ENCODE results near the gene PRKACA. TPM values are rescaled to one million over a fixed set of nuclear protein-coding genes. Genes with fewer than 3 reads are reported as not detected.

Gene PRKACA
- total and polyA plus RNA-seq, 3 experiments from 2014 or later = 1.5 to 81.0 (median 77.3) TPM

DNA sequence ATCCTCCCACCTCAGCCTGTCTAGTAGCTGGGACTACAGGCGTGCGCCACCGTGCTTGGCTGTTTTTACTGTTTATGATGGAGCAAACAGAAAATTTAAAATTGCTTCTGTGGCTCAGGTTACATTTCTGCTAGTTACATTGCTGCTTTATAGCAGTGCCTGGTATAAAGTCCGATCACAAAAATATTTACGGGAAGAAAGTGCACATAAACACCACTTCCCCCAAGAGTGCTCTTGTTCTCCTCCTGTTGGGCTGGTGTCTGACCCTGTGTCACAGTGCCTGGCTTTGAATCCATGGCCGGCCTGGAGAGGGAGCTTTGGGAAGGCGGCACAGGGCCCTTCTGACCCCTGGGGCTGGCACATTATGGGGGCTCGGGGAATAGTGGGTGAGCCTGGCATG is 11.9 kb downstream of the PRKACA start:
- no peak for DNase-seq
- Histone ChIP-seq H3K36me3 (ENCODE audit: insufficient read depth, low read length) (peaks cover 9% of the 10 kb centered on the region), H3K4me1 (ENCODE audit: insufficient read depth, low read length) (no peaks in the 10 kb centered on the region), H3K27ac (ENCODE audit: low read depth, low read length) (no peak overlapping the region), H3K27me3 (ENCODE audit: insufficient read depth, low read length, poor library complexity, severe bottlenecking) (no peaks in the 10 kb centered on the region), H3K9me3 (ENCODE audit: low read length) (no peaks in the 10 kb centered on the region), H3K4me3 (ENCODE audit: low read length) (no peak overlapping the region)
- POLR2A ChIA-PET = interaction anchor here (0.5 to 0.7 kb wide), 3 partner anchors 10 to 219 kb away, joined by 3 to 5 read pairs (median 3); partner anchors contain the start of gene ASF1B
- Mint-ChIP-seq H3K4me3 (no peak overlapping the region), H3K36me3 (peaks cover 3 to 51% (median 6%) of the 10 kb centered on the region in 3 donors), H3K9me3 (no peaks in the 10 kb centered on the region), H3K4me1 (peaks cover 0 to 3% (median 0%) of the 10 kb centered on the region in 3 donors), H3K27ac (peak overlapping the region in 1 of 8 donors; percentile 33), H3K27me3 (no peaks in the 10 kb centered on the region)
- CTCF ChIA-PET = interaction anchor here (1.2 kb wide), 1 partner anchor 12 kb away, joined by 3 read pairs; the partner anchor contains the start of gene PRKACA

DNA sequence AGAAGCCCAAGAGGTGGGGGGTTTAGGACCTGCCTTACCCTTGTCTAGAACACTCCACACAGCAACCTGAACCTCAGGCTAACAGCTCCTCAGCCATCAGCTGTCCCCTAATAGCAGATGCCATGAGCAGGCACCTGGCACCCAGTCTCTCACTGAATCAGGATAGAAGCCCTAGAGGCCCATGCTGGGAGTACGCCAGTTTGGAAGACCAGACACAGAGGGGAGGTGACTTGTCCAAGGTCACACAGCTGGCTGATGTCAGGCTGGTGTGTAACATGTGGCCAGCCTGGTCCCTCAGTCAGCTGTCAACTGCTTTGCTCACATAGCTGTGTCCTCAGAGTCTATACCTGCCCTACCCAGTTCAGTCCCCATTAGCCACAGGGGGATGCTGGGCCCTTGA is 14.3 kb downstream of the PRKACA start:
- no peak overlapping the region for H3K27ac Mint-ChIP-seq
- POLR2A ChIA-PET = no interaction called here

GRCh38 chr19:14102756-14103155 is 14.8 kb downstream of the PRKACA start:
- Histone ChIP-seq H3K9me3 (ENCODE audit: low read length) (no peaks in the 10 kb centered on the region), H3K4me3 (ENCODE audit: low read length) (no peak overlapping the region), H3K36me3 (ENCODE audit: insufficient read depth, low read length) (peaks cover 11% of the 10 kb centered on the region), H3K27me3 (ENCODE audit: insufficient read depth, low read length, poor library complexity, severe bottlenecking) (no peaks in the 10 kb centered on the region), H3K4me1 (ENCODE audit: insufficient read depth, low read length) (no peaks in the 10 kb centered on the region), H3K27ac (ENCODE audit: low read depth, low read length) (no peak overlapping the region)
- CTCF ChIA-PET = interaction anchor here (1.5 kb wide), 1 partner anchor 34 kb away, joined by 4 read pairs; the partner anchor contains the start of gene ASF1B
- H3K4me1 Mint-ChIP-seq = no peaks in the 10 kb centered on the region
- POLR2A ChIA-PET = no interaction called here
- H3K27ac Mint-ChIP-seq = no peak overlapping the region
- H3K4me3 Mint-ChIP-seq = no peak overlapping the region
- H3K9me3 Mint-ChIP-seq = no peaks in the 10 kb centered on the region
- no peak for DNase-seq
- H3K27me3 Mint-ChIP-seq = no peaks in the 10 kb centered on the region
- peaks cover 5 to 54% (median 6%) of the 10 kb centered on the region in 3 donors for H3K36me3 Mint-ChIP-seq

More for the DNA sequence above, 14.3 kb downstream of the PRKACA start:
- H3K9me3 ChIP-seq (ENCODE audit: low read length) = no peaks in the 10 kb centered on the region
- no peaks in the 10 kb centered on the region for H3K4me1 ChIP-seq (ENCODE audit: insufficient read depth, low read length)
- Mint-ChIP-seq H3K4me1 (no peaks in the 10 kb centered on the region), H3K4me3 (no peak overlapping the region), H3K36me3 (peaks cover 5 to 53% (median 6%) of the 10 kb centered on the region in 3 donors), H3K9me3 (no peaks in the 10 kb centered on the region), H3K27me3 (no peaks in the 10 kb centered on the region)
- no peak overlapping the region for H3K27ac ChIP-seq (ENCODE audit: low read depth, low read length)
- no peak for DNase-seq
- CTCF ChIA-PET = interaction anchor here (1.5 kb wide), 1 partner anchor 33 kb away, joined by 4 read pairs; the partner anchor contains the start of gene ASF1B
- peaks cover 11% of the 10 kb centered on the region for H3K36me3 ChIP-seq (ENCODE audit: insufficient read depth, low read length)
- H3K27me3 ChIP-seq (ENCODE audit: insufficient read depth, low read length, poor library complexity, severe bottlenecking) = no peaks in the 10 kb centered on the region
- H3K4me3 ChIP-seq (ENCODE audit: low read length) = no peak overlapping the region

- no peaks in the 10 kb centered on the region for H3K4me1 ChIP-seq (ENCODE audit: insufficient read depth, low read length)
- no peak for DNase-seq
- Mint-ChIP-seq H3K36me3 (peaks cover 5 to 58% (median 6%) of the 10 kb centered on the region in 3 donors), H3K4me3 (no peak overlapping the region), H3K27ac (peak overlapping the region in 1 of 8 donors; percentile 17), H3K4me1 (no peaks in the 10 kb centered on the region), H3K27me3 (no peaks in the 10 kb centered on the region), H3K9me3 (no peaks in the 10 kb centered on the region)
- H3K9me3 ChIP-seq (ENCODE audit: low read length) = no peaks in the 10 kb centered on the region
- no peak overlapping the region for H3K4me3 ChIP-seq (ENCODE audit: low read length)
- no peaks in the 10 kb centered on the region for H3K27me3 ChIP-seq (ENCODE audit: insufficient read depth, low read length, poor library complexity, severe bottlenecking)
- CTCF ChIA-PET = interaction anchor here (1.5 kb wide), 1 partner anchor 35 kb away, joined by 4 read pairs; the partner anchor contains the start of gene ASF1B
- peaks cover 11% of the 10 kb centered on the region for H3K36me3 ChIP-seq (ENCODE audit: insufficient read depth, low read length)
- POLR2A ChIA-PET = no interaction called here
- no peak overlapping the region for H3K27ac ChIP-seq (ENCODE audit: low read depth, low read length)
Measured at GRCh38 chr19:14102102-14102696, 15.4 kb downstream of the PRKACA start.

GRCh38 chr19:14101003-14101545 is 16.5 kb downstream of the PRKACA start:
- no peaks in the 10 kb centered on the region for H3K9me3 ChIP-seq (ENCODE audit: low read length)
- Mint-ChIP-seq H3K36me3 (peaks cover 5 to 57% (median 9%) of the 10 kb centered on the region in 3 donors), H3K4me3 (no peak overlapping the region), H3K4me1 (no peaks in the 10 kb centered on the region), H3K27me3 (no peaks in the 10 kb centered on the region), H3K9me3 (no peaks in the 10 kb centered on the region), H3K27ac (no peak overlapping the region)
- ChIA-PET CTCF (no interaction called here), POLR2A (no interaction called here)
- no peak overlapping the region for H3K27ac ChIP-seq (ENCODE audit: low read depth, low read length)
- no peaks in the 10 kb centered on the region for H3K4me1 ChIP-seq (ENCODE audit: insufficient read depth, low read length)
- no peaks in the 10 kb centered on the region for H3K27me3 ChIP-seq (ENCODE audit: insufficient read depth, low read length, poor library complexity, severe bottlenecking)
- H3K4me3 ChIP-seq (ENCODE audit: low read length) = no peak overlapping the region
- peaks cover 11% of the 10 kb centered on the region for H3K36me3 ChIP-seq (ENCODE audit: insufficient read depth, low read length)
- DNase-seq = no peak

DNA sequence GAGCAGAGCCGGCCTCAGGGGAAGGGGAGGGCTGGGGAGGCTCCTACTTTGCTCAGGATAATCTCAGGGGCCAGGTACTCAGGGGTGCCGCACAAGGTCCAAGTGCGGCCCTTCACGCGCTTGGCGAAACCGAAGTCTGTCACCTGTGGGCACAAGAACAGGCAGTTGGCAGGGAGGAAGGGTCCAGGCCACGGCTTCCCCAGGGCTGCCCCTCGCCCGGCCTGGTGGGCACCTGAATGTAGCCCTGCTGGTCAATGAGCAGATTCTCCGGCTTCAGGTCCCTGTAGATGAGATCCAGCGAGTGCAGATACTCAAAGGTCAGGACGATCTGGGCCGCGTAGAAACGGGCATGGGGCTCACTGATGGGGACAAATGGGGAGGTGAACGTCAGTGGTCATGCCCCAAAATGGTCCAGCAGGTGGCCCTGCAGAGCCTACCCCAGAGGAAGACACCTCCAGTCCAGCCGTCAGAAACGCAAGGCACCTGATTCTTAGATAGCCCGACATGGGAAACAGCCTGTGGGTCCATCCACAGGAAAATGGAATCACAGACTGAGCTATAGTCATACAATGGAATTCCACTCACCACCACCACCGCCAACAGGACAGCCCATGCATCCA is 19.9 kb downstream of the PRKACA start:
- peak overlapping the region in 1 of 7 donors; percentile 38 for H3K4me3 Mint-ChIP-seq
- peaks cover 0 to 7% (median 0%) of the 10 kb centered on the region in 5 donors for H3K9me3 Mint-ChIP-seq
- H3K27me3 Mint-ChIP-seq = no peaks in the 10 kb centered on the region
- Histone ChIP-seq H3K27ac (ENCODE audit: low read depth, low read length) (no peak overlapping the region), H3K4me3 (ENCODE audit: low read length) (no peak overlapping the region), H3K4me1 (ENCODE audit: insufficient read depth, low read length) (no peaks in the 10 kb centered on the region), H3K9me3 (ENCODE audit: low read length) (no peaks in the 10 kb centered on the region), H3K27me3 (ENCODE audit: insufficient read depth, low read length, poor library complexity, severe bottlenecking) (no peaks in the 10 kb centered on the region), H3K36me3 (ENCODE audit: insufficient read depth, low read length) (peaks cover 10% of the 10 kb centered on the region)
- H3K36me3 Mint-ChIP-seq = peaks cover 5 to 36% (median 6%) of the 10 kb centered on the region in 3 donors
- DNase-seq = no peak
- ChIA-PET CTCF (interaction anchor here (1.4 kb wide), 1 partner anchor 39 kb away, joined by 5 read pairs; no protein-coding TSS in a partner anchor), POLR2A (no interaction called here)
- H3K27ac Mint-ChIP-seq = no peak overlapping the region
- peaks cover 0 to 5% (median 1%) of the 10 kb centered on the region in 3 donors for H3K4me1 Mint-ChIP-seq

- H3K9me3 ChIP-seq (ENCODE audit: low read length) = no peaks in the 10 kb centered on the region
- no peak overlapping the region for H3K4me3 Mint-ChIP-seq
- H3K27me3 ChIP-seq (ENCODE audit: insufficient read depth, low read length, poor library complexity, severe bottlenecking) = no peaks in the 10 kb centered on the region
- H3K27ac ChIP-seq (ENCODE audit: low read depth, low read length) = no peak overlapping the region
- peaks cover 6 to 13% (median 9%) of the 10 kb centered on the region in 3 donors for H3K4me1 Mint-ChIP-seq
- ChIA-PET POLR2A (interaction anchor here (0.7 to 0.8 kb wide), 2 partner anchors 10 to 20 kb away, joined by 3 read pairs; no protein-coding TSS in a partner anchor), CTCF (interaction anchor here (0.6 to 1.5 kb wide), 4 partner anchors 11 to 437 kb away, joined by 3 to 4 read pairs (median 3); partner anchors contain the start of gene ASF1B)
- peaks cover 5 to 30% (median 6%) of the 10 kb centered on the region in 3 donors for H3K36me3 Mint-ChIP-seq
- no peak overlapping the region for H3K4me3 ChIP-seq (ENCODE audit: low read length)
- DNase-seq = no peak
- H3K27ac Mint-ChIP-seq = no peak overlapping the region
- peaks cover 0 to 7% (median 0%) of the 10 kb centered on the region in 5 donors for H3K9me3 Mint-ChIP-seq
- peaks cover 0 to 1% of the 10 kb centered on the region in 2 donors for H3K27me3 Mint-ChIP-seq
- peaks cover 8% of the 10 kb centered on the region for H3K4me1 ChIP-seq (ENCODE audit: insufficient read depth, low read length)
- peaks cover 4% of the 10 kb centered on the region for H3K36me3 ChIP-seq (ENCODE audit: insufficient read depth, low read length)
Measured at GRCh38 chr19:14096272-14096992, 21.1 kb downstream of the PRKACA start.
